MM.1S (cell line): ENCODE data around the gene BTK.

Experiments
- EZH2phosphoT487 ChIP-seq: fragments of 300-600 bp; sonication (generic); IDR thresholded peaks from 2 replicates; pipeline ENCODE4 v1.6.1; 2018; ENCODE audit warnings: antibody characterized with exemption, low read length
- TF ChIP-seq, protein P1 (sequence below): fragments of 300-600 bp; sonication (generic); IDR thresholded peaks from 2 replicates; pipeline ENCODE4 v1.5.1; 2016; ENCODE audit warnings: antibody characterized with exemption, low read length, mixed read lengths

DNA sequence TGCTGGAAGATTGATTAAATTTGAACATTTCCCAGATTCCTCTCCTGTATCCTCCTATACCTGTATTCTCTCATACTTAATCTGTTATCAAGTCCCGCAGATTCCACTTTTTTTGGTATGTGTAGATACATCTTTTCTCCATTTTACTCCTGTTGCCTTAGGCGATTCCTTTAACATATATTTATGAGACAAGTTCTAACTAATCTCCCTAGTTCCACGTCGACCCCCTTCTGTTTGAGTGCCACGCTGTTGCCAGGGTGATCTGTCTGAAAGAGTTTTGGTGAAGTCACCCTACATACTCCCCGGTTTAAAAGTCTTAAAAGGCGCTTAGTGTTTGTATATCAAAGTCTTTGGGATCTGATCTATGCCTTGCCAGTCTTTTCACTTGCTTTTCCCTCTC lies 24.5 kb upstream of the BTK start:
- TF ChIP-seq, protein P1, sequence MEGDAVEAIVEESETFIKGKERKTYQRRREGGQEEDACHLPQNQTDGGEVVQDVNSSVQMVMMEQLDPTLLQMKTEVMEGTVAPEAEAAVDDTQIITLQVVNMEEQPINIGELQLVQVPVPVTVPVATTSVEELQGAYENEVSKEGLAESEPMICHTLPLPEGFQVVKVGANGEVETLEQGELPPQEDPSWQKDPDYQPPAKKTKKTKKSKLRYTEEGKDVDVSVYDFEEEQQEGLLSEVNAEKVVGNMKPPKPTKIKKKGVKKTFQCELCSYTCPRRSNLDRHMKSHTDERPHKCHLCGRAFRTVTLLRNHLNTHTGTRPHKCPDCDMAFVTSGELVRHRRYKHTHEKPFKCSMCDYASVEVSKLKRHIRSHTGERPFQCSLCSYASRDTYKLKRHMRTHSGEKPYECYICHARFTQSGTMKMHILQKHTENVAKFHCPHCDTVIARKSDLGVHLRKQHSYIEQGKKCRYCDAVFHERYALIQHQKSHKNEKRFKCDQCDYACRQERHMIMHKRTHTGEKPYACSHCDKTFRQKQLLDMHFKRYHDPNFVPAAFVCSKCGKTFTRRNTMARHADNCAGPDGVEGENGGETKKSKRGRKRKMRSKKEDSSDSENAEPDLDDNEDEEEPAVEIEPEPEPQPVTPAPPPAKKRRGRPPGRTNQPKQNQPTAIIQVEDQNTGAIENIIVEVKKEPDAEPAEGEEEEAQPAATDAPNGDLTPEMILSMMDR, result no peak
- TF ChIP-seq EZH2phosphoT487, result no peak
